ENCODE measurements around the gene TGFBI. TPM values are rescaled to one million over a fixed set of nuclear protein-coding genes. Genes with fewer than 3 reads are reported as not detected.

Gene TGFBI
- total RNA-seq, 1 donor from 2014 or later, result not detected

GRCh38 chr5:136047858-136048257, 19.1 kb downstream of the TGFBI start:
- H3K27me3 Mint-ChIP-seq (ENCODE audit: insufficient read depth), result no peaks in the 10 kb centered on the region
- no peak overlapping the region for H3K27ac Mint-ChIP-seq
- H3K4me1 Mint-ChIP-seq (ENCODE audit: low read depth), result no peaks in the 10 kb centered on the region
- H3K9me3 Mint-ChIP-seq, result no peaks in the 10 kb centered on the region
- H3K4me3 Mint-ChIP-seq, result no peak overlapping the region
- no peak for DNase-seq (ENCODE audit: low spot score)
- intact Hi-C loops (cut with micrococcal nuclease), result no loop called here
- H3K36me3 Mint-ChIP-seq (ENCODE audit: low read depth), result no peaks in the 10 kb centered on the region

- Mint-ChIP-seq H3K36me3 (ENCODE audit: low read depth) (no peaks in the 10 kb centered on the region), H3K27me3 (ENCODE audit: insufficient read depth) (no peaks in the 10 kb centered on the region), H3K27ac (no peak overlapping the region), H3K4me3 (no peak overlapping the region), H3K9me3 (no peaks in the 10 kb centered on the region), H3K4me1 (ENCODE audit: low read depth) (no peaks in the 10 kb centered on the region)
- intact Hi-C loops (cut with micrococcal nuclease), result no loop called here
- DNase-seq (ENCODE audit: low spot score), result no peak
Measured at GRCh38 chr5:136048966-136049365, 20.2 kb downstream of the TGFBI start.

- intact Hi-C loops (cut with micrococcal nuclease), result no loop called here
- no peaks in the 10 kb centered on the region for H3K9me3 Mint-ChIP-seq
- H3K4me3 Mint-ChIP-seq, result no peak overlapping the region
- no peak overlapping the region for H3K27ac Mint-ChIP-seq
- H3K4me1 Mint-ChIP-seq (ENCODE audit: low read depth), result no peaks in the 10 kb centered on the region
- no peaks in the 10 kb centered on the region for H3K36me3 Mint-ChIP-seq (ENCODE audit: low read depth)
- no peak for DNase-seq (ENCODE audit: low spot score)
- H3K27me3 Mint-ChIP-seq (ENCODE audit: insufficient read depth), result peaks cover 1% of the 10 kb centered on the region
Measured at GRCh38 chr5:136051486-136052220, 22.9 kb downstream of the TGFBI start.

GRCh38 chr5:136052692-136053335, 24.0 kb downstream of the TGFBI start:
- DNase-seq (ENCODE audit: low spot score), result no peak
- Mint-ChIP-seq H3K27me3 (ENCODE audit: insufficient read depth) (peaks cover 1% of the 10 kb centered on the region), H3K4me3 (no peak overlapping the region), H3K9me3 (no peaks in the 10 kb centered on the region), H3K4me1 (ENCODE audit: low read depth) (no peaks in the 10 kb centered on the region), H3K27ac (no peak overlapping the region), H3K36me3 (ENCODE audit: low read depth) (no peaks in the 10 kb centered on the region)
- intact Hi-C loops (cut with micrococcal nuclease), result no loop called here

- no peaks in the 10 kb centered on the region for H3K4me1 Mint-ChIP-seq (ENCODE audit: low read depth)
- no peaks in the 10 kb centered on the region for H3K36me3 Mint-ChIP-seq (ENCODE audit: low read depth)
- DNase-seq (ENCODE audit: low spot score), result no peak
- no peaks in the 10 kb centered on the region for H3K9me3 Mint-ChIP-seq
- peaks cover 1% of the 10 kb centered on the region for H3K27me3 Mint-ChIP-seq (ENCODE audit: insufficient read depth)
- no peak overlapping the region for H3K4me3 Mint-ChIP-seq
- intact Hi-C loops (cut with micrococcal nuclease), result no loop called here
- H3K27ac Mint-ChIP-seq, result no peak overlapping the region
Measured at GRCh38 chr5:136053336-136054141, 24.8 kb downstream of the TGFBI start.

GRCh38 chr5:136054142-136055019, 25.6 kb downstream of the TGFBI start:
- Mint-ChIP-seq H3K4me3 (no peak overlapping the region), H3K9me3 (no peaks in the 10 kb centered on the region), H3K27ac (no peak overlapping the region), H3K27me3 (ENCODE audit: insufficient read depth) (peaks cover 1% of the 10 kb centered on the region), H3K4me1 (ENCODE audit: low read depth) (no peaks in the 10 kb centered on the region), H3K36me3 (ENCODE audit: low read depth) (no peaks in the 10 kb centered on the region)
- no peak for DNase-seq (ENCODE audit: low spot score)
- intact Hi-C loops (cut with micrococcal nuclease), result no loop called here

GRCh38 chr5:136055612-136056309, 27.0 kb downstream of the TGFBI start:
- no peaks in the 10 kb centered on the region for H3K4me1 Mint-ChIP-seq (ENCODE audit: low read depth)
- no peak overlapping the region for H3K27ac Mint-ChIP-seq
- intact Hi-C loops (cut with micrococcal nuclease), result no loop called here
- H3K27me3 Mint-ChIP-seq (ENCODE audit: insufficient read depth), result peaks cover 1% of the 10 kb centered on the region
- DNase-seq (ENCODE audit: low spot score), result no peak
- H3K9me3 Mint-ChIP-seq, result no peaks in the 10 kb centered on the region
- H3K36me3 Mint-ChIP-seq (ENCODE audit: low read depth), result no peaks in the 10 kb centered on the region
- no peak overlapping the region for H3K4me3 Mint-ChIP-seq

- Mint-ChIP-seq H3K4me3 (no peak overlapping the region), H3K27ac (no peak overlapping the region), H3K27me3 (ENCODE audit: insufficient read depth) (peaks cover 1% of the 10 kb centered on the region), H3K4me1 (ENCODE audit: low read depth) (no peaks in the 10 kb centered on the region), H3K9me3 (no peaks in the 10 kb centered on the region), H3K36me3 (ENCODE audit: low read depth) (no peaks in the 10 kb centered on the region)
- intact Hi-C loops (cut with micrococcal nuclease), result no loop called here
- no peak for DNase-seq (ENCODE audit: low spot score)
Measured at GRCh38 chr5:136056336-136056735, 27.5 kb downstream of the TGFBI start.

- Mint-ChIP-seq H3K27ac (no peak overlapping the region), H3K27me3 (ENCODE audit: insufficient read depth) (peaks cover 1% of the 10 kb centered on the region), H3K9me3 (no peaks in the 10 kb centered on the region)
Measured at GRCh38 chr5:136056771-136057335, 28.1 kb downstream of the TGFBI start.

GRCh38 chr5:136057401-136058038, 28.7 kb downstream of the TGFBI start:
- H3K36me3 Mint-ChIP-seq (ENCODE audit: low read depth), result no peaks in the 10 kb centered on the region
- no peak overlapping the region for H3K4me3 Mint-ChIP-seq
- no peak for DNase-seq (ENCODE audit: low spot score)
- H3K27ac Mint-ChIP-seq, result no peak overlapping the region
- H3K27me3 Mint-ChIP-seq (ENCODE audit: insufficient read depth), result peaks cover 1% of the 10 kb centered on the region
- intact Hi-C loops (cut with micrococcal nuclease), result no loop called here
- no peaks in the 10 kb centered on the region for H3K4me1 Mint-ChIP-seq (ENCODE audit: low read depth)
- no peaks in the 10 kb centered on the region for H3K9me3 Mint-ChIP-seq

More at GRCh38 chr5:136056771-136057335, 28.1 kb downstream of the TGFBI start:
- intact Hi-C loops (cut with micrococcal nuclease), result no loop called here
- H3K36me3 Mint-ChIP-seq (ENCODE audit: low read depth), result no peaks in the 10 kb centered on the region
- H3K4me3 Mint-ChIP-seq, result no peak overlapping the region
- H3K4me1 Mint-ChIP-seq (ENCODE audit: low read depth), result no peaks in the 10 kb centered on the region
- no peak for DNase-seq (ENCODE audit: low spot score)

- no peak overlapping the region for H3K27ac Mint-ChIP-seq
- H3K4me1 Mint-ChIP-seq (ENCODE audit: low read depth), result no peaks in the 10 kb centered on the region
- no peak overlapping the region for H3K4me3 Mint-ChIP-seq
- H3K36me3 Mint-ChIP-seq (ENCODE audit: low read depth), result no peaks in the 10 kb centered on the region
- no peaks in the 10 kb centered on the region for H3K9me3 Mint-ChIP-seq
- H3K27me3 Mint-ChIP-seq (ENCODE audit: insufficient read depth), result peaks cover 3% of the 10 kb centered on the region
- no peak for DNase-seq (ENCODE audit: low spot score)
- intact Hi-C loops (cut with micrococcal nuclease), result no loop called here
Measured at GRCh38 chr5:136058039-136058971, 29.5 kb downstream of the TGFBI start.

Measured in activated T-helper 1 cell treated with anti-CD3 and anti-CD28 coated beads, Interleukin-12 subunit alpha, Interleukin-12 subunit beta, Interleukin-2, Interleukin-4 antibody, amounts not matched to agents 30 ng/mL and 10 ng/mL and 1 ng/mL, durations not matched to agents 14 hours and 24 hours and 36 hours (primary cell).